HepG2 (cell line): Measurements from ENCODE around the gene VEGFA. TPM values are rescaled to one million over a fixed set of nuclear protein-coding genes. Genes with fewer than 3 reads are reported as not detected.

Experiments used
- AGO2 ChIP-seq: fragments of 200-400 bp; formaldehyde crosslinking; optimal IDR thresholded peaks from 2 replicates; pipeline ENCODE3; 2017; ENCODE audit warnings: mild to moderate bottlenecking, low read depth, low read length, moderate library complexity
- ARNT ChIP-seq: fragments of 450-650 bp; IDR thresholded peaks from 2 replicates; pipeline ENCODE4 v1.6.1; 2017
- CHCHD3 ChIP-seq: sonication (generic); formaldehyde crosslinking; IDR thresholded peaks from 2 replicates; pipeline ENCODE4 v1.8.0; 2022; ENCODE audit warnings: mild to moderate bottlenecking, missing genetic modification reagents, moderate library complexity
- E2F2 ChIP-seq: sonication (generic); formaldehyde crosslinking; IDR thresholded peaks from 2 replicates; pipeline ENCODE4 v1.4.0; 2020; ENCODE audit warnings: missing genetic modification reagents, borderline replicate concordance
- FLYWCH1 ChIP-seq: sonication (generic); formaldehyde crosslinking; IDR thresholded peaks from 2 replicates; pipeline ENCODE4 v1.8.1; 2023; ENCODE audit warnings: mild to moderate bottlenecking, missing genetic modification reagents
- GATAD2A ChIP-seq: IDR thresholded peaks from 2 replicates; pipeline ENCODE4 v1.6.1; 2016
- MAZ ChIP-seq, 2 experiments: sonication (generic) in 1 of 2; formaldehyde crosslinking in 1 of 2; IDR thresholded peaks; 2 replicates each; pipeline versions ENCODE4 v1.5.0 to v1.6.1; 2012 to 2020; ENCODE audit warnings: low read depth in 2 of 2, mild to moderate bottlenecking in 2 of 2, borderline replicate concordance in 1 of 2, improper control_type of control experiment in 1 of 2, low read length in 1 of 2, missing genetic modification reagents in 1 of 2, moderate library complexity in 1 of 2
- MXD3 ChIP-seq: IDR thresholded peaks from 2 replicates; pipeline ENCODE4 v1.6.1; 2016; ENCODE audit warnings: mild to moderate bottlenecking, missing biosample characterization, missing genetic modification reagents
- PHF20 ChIP-seq: sonication (generic); formaldehyde crosslinking; IDR thresholded peaks from 2 replicates; pipeline ENCODE4 v1.5.0; 2020; ENCODE audit warnings: mild to moderate bottlenecking, missing genetic modification reagents
- SALL1 ChIP-seq: sonication (generic); formaldehyde crosslinking; IDR thresholded peaks from 2 replicates; pipeline ENCODE4 v1.8.0; 2022; ENCODE audit warnings: mild to moderate bottlenecking, missing genetic modification reagents
- SKI ChIP-seq: fragments of 450-650 bp; IDR thresholded peaks from one replicate; pipeline ENCODE4 v1.6.1; 2018; ENCODE audit warnings: mild to moderate bottlenecking; ENCODE audit not compliant: partially characterized antibody
- TARDBP ChIP-seq: sonication (generic); formaldehyde crosslinking; IDR thresholded peaks from 2 replicates; pipeline ENCODE4 v1.8.0; 2022; ENCODE audit warnings: mild to moderate bottlenecking, missing genetic modification reagents
- ZBTB34 ChIP-seq: sonication (generic); formaldehyde crosslinking; IDR thresholded peaks from 2 replicates; pipeline ENCODE4 v1.8.0; 2022; ENCODE audit warnings: mild to moderate bottlenecking, missing genetic modification reagents
- ZBTB37 ChIP-seq: sonication (generic); formaldehyde crosslinking; IDR thresholded peaks from 2 replicates; pipeline ENCODE4 v1.4.0; 2020; ENCODE audit warnings: mild to moderate bottlenecking, missing genetic modification reagents
- ZEB1 ChIP-seq: IDR thresholded peaks from 2 replicates; pipeline ENCODE4 v1.6.1; 2012; ENCODE audit warnings: mild to moderate bottlenecking, low read depth, inconsistent platforms; ENCODE audit not compliant: insufficient replicate concordance
- ZNF12 ChIP-seq: sonication (generic); formaldehyde crosslinking; IDR thresholded peaks from 2 replicates; pipeline ENCODE4 v1.5.0; 2020; ENCODE audit warnings: missing genetic modification reagents
- ZNF281 ChIP-seq: sonication (generic); formaldehyde crosslinking; IDR thresholded peaks from 2 replicates; pipeline ENCODE4 v1.4.0; 2020; ENCODE audit warnings: missing genetic modification reagents, borderline replicate concordance
- ZNF33A ChIP-seq: sonication (generic); formaldehyde crosslinking; IDR thresholded peaks from 2 replicates; pipeline ENCODE4 v1.5.1; 2020; ENCODE audit warnings: missing genetic modification reagents, mild to moderate bottlenecking, moderate library complexity, borderline replicate concordance
- ZNF556 ChIP-seq: sonication (generic); formaldehyde crosslinking; IDR thresholded peaks from 2 replicates; pipeline ENCODE4 v1.4.0; 2020; ENCODE audit warnings: mild to moderate bottlenecking, missing genetic modification reagents, borderline replicate concordance
- ZNF580 ChIP-seq: IDR thresholded peaks from 2 replicates; pipeline ENCODE4 v1.6.1; 2016; ENCODE audit warnings: low read depth, borderline replicate concordance
- polyA plus RNA-seq, 8 experiments: library from polyadenylated mRNA; depleted of rRNA in 3 of 8; stranded (reverse) in 7 of 8; unstranded in 1 of 8; fragments of >200 nt; fragmentation: Illumina TruSeq in 4 of 8; extraction: Trizol in 4 of 8; gene quantifications; 2 replicates each; pipeline versions ENCODE4 v1.2.1 to v1.2.3, GENCODE V29; 2011 to 2016; ENCODE audit warnings: low read depth in 4 of 8, missing spikeins in 1 of 8, mixed read lengths in 1 of 8; ENCODE audit not compliant: insufficient read depth in 1 of 8
- total RNA-seq, 5 experiments: library from RNA; depleted of rRNA; stranded (reverse); fragments of >200 nt; fragmentation: Illumina TruSeq; extraction: Trizol; gene quantifications; 2 replicates each; pipeline ENCODE4 v1.2.3, GENCODE V29; 2016; ENCODE audit warnings: low read depth in 1 of 5

The VEGFA gene
- total and polyA plus RNA-seq, 2 of the 13 experiments (the other 11 are each of a cell fraction or from before 2014, with no cell fraction given): 68.1 to 629 TPM

GRCh38 chr6:43736211-43736786, 33.7 kb upstream of the VEGFA start (continued):
- TF ChIP-seq MXD3 (CRISPR knock-in tag) (0 out of 2 replicates have a peak, but pooled peaks have one; percentile 21), SKI (no peak), ZNF281 (peak; percentile 32; the same call in 1 of the 2 replicates), PHF20 (CRISPR knock-in tag) (no peak), ZBTB37 (CRISPR knock-in tag) (no peak), GATAD2A (peak; percentile 73), SALL1 (CRISPR knock-in tag) (peak; percentile 87), ZEB1 (peak; percentile 54), AGO2 (no peak), CHCHD3 (CRISPR knock-in tag) (no peak), E2F2 (CRISPR knock-in tag) (no peak), ZNF12 (CRISPR knock-in tag) (no peak), ZNF33A (CRISPR knock-in tag) (no peak), ZNF580 (CRISPR knock-in tag) (peak; percentile 75; the same call in 1 of the 2 replicates), TARDBP (peak; percentile 54; the same call in 1 of the 2 replicates), ZNF556 (CRISPR knock-in tag) (no peak), MAZ (IDR thresholded peaks at IDR 0.05; ENCODE audit: borderline replicate concordance, low read depth, low read length) (no peak), MAZ (CRISPR knock-in tag; IDR thresholded peaks at IDR 0.05; ENCODE audit: low read depth) (peak; percentile 87), FLYWCH1 (CRISPR knock-in tag) (no peak), ZBTB34 (CRISPR knock-in tag) (0 out of 2 replicates have a peak, but pooled peaks have one; percentile 52), ARNT (no peak)
